Head of caudate nucleus (tissue), 42 donors: ENCODE measurements around the gene GABBR1.

Experiments used
- DNase-seq, 42 donors: peaks; one replicate each; pipeline versions ENCODE4 v3.0.0 to v3.0.0-alpha.2; 2020 to 2021; ENCODE audit warnings: mixed read lengths in 7 of 42
- intact Hi-C: fragments of 100-400 bp; cut with DNase I; formaldehyde crosslinking; loops from one replicate; pipeline ENCODE4 v1.15.0; 2022

Gene GABBR1

GRCh38 chr6:29519291-29520010, 113.5 kb downstream of the GABBR1 start:
- intact Hi-C loops, result no loop called here
- DNase-seq, result peak in 4 of 42 donors; percentile 6 to 26 (median 17)

- DNase-seq, result no peak
- intact Hi-C loops, result no loop called here
Measured at GRCh38 chr6:29517728-29518440, 115.1 kb downstream of the GABBR1 start.

GRCh38 chr6:29517245-29517644, 115.7 kb downstream of the GABBR1 start:
- intact Hi-C loops, result no loop called here
- no peak for DNase-seq

- no peak for DNase-seq
- intact Hi-C loops, result no loop called here
Measured at GRCh38 chr6:29516108-29516507, 116.9 kb downstream of the GABBR1 start.

- DNase-seq, result peak in 3 of 42 donors; percentile 0 to 14 (median 13)
- intact Hi-C loops, result no loop called here
Measured at GRCh38 chr6:29510746-29511300, 122.2 kb downstream of the GABBR1 start.

GRCh38 chr6:29510202-29510601, 122.8 kb downstream of the GABBR1 start:
- intact Hi-C loops, result no loop called here
- DNase-seq, result peak in 2 of 42 donors; percentile 3 to 7
